ENCODE results near the gene HAUS8.

Gene HAUS8

DNA sequence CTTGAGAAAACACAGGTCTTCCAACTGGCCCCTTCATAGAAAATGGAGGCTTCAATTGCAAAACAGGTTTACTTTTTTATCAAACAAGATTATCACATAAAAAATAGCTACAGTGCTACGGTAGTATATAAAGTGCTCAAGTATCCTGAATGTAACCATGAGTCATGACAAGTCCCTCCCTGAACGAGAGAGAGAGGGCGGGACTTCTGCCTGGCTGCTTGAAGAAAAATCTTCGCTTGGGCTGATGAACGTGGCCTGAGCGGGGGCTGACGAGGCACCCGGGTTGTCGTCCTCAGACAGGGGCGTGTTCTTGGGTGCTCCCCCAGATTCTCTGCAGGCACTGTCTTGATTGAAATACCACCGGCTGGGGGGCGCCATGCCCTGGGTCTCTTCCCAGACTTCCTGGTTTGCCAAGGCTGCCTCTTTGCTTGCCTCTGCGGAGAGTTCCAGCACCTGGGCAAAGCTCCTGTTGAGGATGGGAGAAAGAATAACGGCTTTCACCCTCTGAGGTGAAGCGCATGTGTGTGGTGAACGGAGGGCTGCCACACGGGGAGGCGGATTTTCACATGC, 25.5 kb downstream of the HAUS8 start:
- TF ChIP-seq, protein P1, sequence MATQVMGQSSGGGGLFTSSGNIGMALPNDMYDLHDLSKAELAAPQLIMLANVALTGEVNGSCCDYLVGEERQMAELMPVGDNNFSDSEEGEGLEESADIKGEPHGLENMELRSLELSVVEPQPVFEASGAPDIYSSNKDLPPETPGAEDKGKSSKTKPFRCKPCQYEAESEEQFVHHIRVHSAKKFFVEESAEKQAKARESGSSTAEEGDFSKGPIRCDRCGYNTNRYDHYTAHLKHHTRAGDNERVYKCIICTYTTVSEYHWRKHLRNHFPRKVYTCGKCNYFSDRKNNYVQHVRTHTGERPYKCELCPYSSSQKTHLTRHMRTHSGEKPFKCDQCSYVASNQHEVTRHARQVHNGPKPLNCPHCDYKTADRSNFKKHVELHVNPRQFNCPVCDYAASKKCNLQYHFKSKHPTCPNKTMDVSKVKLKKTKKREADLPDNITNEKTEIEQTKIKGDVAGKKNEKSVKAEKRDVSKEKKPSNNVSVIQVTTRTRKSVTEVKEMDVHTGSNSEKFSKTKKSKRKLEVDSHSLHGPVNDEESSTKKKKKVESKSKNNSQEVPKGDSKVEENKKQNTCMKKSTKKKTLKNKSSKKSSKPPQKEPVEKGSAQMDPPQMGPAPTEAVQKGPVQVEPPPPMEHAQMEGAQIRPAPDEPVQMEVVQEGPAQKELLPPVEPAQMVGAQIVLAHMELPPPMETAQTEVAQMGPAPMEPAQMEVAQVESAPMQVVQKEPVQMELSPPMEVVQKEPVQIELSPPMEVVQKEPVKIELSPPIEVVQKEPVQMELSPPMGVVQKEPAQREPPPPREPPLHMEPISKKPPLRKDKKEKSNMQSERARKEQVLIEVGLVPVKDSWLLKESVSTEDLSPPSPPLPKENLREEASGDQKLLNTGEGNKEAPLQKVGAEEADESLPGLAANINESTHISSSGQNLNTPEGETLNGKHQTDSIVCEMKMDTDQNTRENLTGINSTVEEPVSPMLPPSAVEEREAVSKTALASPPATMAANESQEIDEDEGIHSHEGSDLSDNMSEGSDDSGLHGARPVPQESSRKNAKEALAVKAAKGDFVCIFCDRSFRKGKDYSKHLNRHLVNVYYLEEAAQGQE (IDR thresholded peaks at IDR 0.05; ENCODE audit: insufficient read depth in 1 of 2, low read depth in 2 of 2, low read length in 2 of 2) = no peak
- TF ChIP-seq SIN3A (IDR thresholded peaks at IDR 0.05; ENCODE audit: borderline replicate concordance, insufficient read depth, low read length) (no peak), POLR2AphosphoS5 (IDR thresholded peaks at IDR 0.05; ENCODE audit: low read depth, low read length) (no peak), FOXP2 (optimal IDR thresholded peaks at IDR 0.05; ENCODE audit: borderline replicate concordance, extremely low read depth, extremely low read length, insufficient read depth) (no peak), TAF1 (IDR thresholded peaks at IDR 0.05; ENCODE audit: borderline replicate concordance, insufficient read depth, low read length) (no peak)

DNA sequence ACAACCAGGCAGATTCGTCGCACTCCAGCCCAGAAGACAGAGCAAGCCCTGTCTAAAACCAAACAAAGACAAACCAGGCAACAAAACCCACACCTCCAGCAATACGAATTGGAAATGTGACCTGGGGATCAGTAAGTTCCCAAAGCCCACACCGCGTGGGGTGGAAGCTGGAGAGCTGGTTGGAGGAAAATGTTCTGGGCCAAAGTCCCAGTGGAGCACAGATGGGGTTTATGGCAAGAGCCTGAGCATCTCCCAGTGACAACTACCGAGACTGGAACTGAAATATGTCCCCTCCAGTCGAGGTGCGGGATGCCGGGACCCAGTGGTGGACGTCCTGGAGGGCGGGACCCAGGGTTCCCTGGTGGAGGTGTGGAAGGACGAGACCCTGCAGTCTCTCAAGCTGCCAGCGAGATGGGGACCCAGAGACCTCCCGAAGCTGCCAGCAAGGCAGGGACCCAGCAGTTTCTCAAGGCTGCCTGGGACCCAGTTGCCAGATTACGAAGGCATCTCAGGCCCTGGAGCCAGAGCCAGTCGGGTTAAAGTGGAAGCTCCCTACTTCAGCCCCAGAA, 26.3 kb downstream of the HAUS8 start:
- TF ChIP-seq TAF1 (IDR thresholded peaks at IDR 0.05; ENCODE audit: borderline replicate concordance, insufficient read depth, low read length) = no peak
- no peak for TF ChIP-seq SIN3A (IDR thresholded peaks at IDR 0.05; ENCODE audit: borderline replicate concordance, insufficient read depth, low read length)
- no peak for TF ChIP-seq POLR2AphosphoS5 (IDR thresholded peaks at IDR 0.05; ENCODE audit: low read depth, low read length)
- TF ChIP-seq FOXP2 (optimal IDR thresholded peaks at IDR 0.05; ENCODE audit: borderline replicate concordance, extremely low read depth, extremely low read length, insufficient read depth) = no peak
- TF ChIP-seq, protein P1 (IDR thresholded peaks at IDR 0.05; ENCODE audit: insufficient read depth in 1 of 2, low read depth in 2 of 2, low read length in 2 of 2) = no peak

DNA sequence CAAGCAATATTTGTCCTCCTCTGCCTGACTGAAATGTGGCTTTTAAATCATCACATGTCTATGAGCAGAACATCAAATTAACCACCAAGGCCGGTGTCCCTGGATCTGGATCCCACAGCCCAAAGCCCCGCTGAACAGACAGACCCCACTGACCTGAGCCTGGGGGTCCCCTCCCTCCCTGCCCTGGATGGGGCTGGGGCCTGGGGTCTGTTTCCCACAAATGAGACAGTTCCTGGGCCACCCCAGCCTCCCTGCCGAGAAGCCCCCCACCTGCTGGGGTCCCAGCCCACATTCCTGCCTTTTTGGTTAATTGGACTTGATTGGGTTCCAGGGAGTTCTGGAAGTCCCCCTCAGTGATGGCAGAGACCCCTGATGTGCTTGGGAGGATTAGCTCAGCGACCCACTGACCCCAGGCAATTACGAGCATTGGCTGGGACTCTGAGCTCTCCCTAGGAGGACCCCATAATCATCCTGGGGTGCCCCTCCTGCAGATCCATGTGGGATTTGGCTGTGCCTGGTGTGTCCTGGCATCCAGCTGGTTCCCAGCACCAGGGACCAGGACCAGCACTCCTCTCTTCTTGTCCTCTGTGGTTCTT, 29.2 kb downstream of the HAUS8 start:
- TF ChIP-seq SIN3A (IDR thresholded peaks at IDR 0.05; ENCODE audit: borderline replicate concordance, insufficient read depth, low read length) = no peak
- TF ChIP-seq POLR2AphosphoS5 (IDR thresholded peaks at IDR 0.05; ENCODE audit: low read depth, low read length) = no peak
- TF ChIP-seq TAF1 (IDR thresholded peaks at IDR 0.05; ENCODE audit: borderline replicate concordance, insufficient read depth, low read length) = no peak
- no peak for TF ChIP-seq FOXP2 (optimal IDR thresholded peaks at IDR 0.05; ENCODE audit: borderline replicate concordance, extremely low read depth, extremely low read length, insufficient read depth)
- TF ChIP-seq, protein P1 (IDR thresholded peaks at IDR 0.05; ENCODE audit: insufficient read depth in 1 of 2, low read depth in 2 of 2, low read length in 2 of 2) = no peak

DNA sequence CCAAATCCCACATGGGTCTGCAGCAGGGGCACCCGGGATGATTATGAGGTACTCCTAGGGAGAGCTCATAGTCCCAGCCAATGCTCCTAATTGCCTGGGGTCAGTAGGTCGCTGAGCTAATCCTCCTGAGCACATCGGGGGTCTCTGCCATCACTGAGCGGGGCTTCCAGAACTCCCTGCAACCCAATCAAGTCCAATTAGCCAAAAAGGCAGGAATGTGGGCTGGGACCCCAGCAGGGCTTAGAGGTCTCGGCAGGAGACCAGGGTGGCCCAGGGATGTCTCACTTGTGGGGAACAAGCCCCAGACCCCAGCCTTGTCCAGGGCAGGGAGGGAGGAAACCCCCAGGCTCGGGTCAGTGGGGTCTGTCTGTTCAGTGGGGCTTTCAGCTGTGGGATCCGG, 31.5 kb downstream of the HAUS8 start:
- TF ChIP-seq, protein P1 (IDR thresholded peaks at IDR 0.05; ENCODE audit: insufficient read depth in 1 of 2, low read depth in 2 of 2, low read length in 2 of 2) = no peak
- TF ChIP-seq POLR2AphosphoS5 (IDR thresholded peaks at IDR 0.05; ENCODE audit: low read depth, low read length) (no peak), TAF1 (IDR thresholded peaks at IDR 0.05; ENCODE audit: borderline replicate concordance, insufficient read depth, low read length) (no peak), FOXP2 (optimal IDR thresholded peaks at IDR 0.05; ENCODE audit: borderline replicate concordance, extremely low read depth, extremely low read length, insufficient read depth) (no peak), SIN3A (IDR thresholded peaks at IDR 0.05; ENCODE audit: borderline replicate concordance, insufficient read depth, low read length) (no peak)
